ENCODE measurements around the gene NEK9. TPM values are rescaled to one million over a fixed set of nuclear protein-coding genes. Genes with fewer than 3 reads are reported as not detected.
A peak's percentile ranks its signal among the peaks of the same experiment; 100 is the strongest.

NEK9 gene
- polyA plus RNA-seq, 3 donors, result 129 to 142 (median 130) TPM

DNA sequence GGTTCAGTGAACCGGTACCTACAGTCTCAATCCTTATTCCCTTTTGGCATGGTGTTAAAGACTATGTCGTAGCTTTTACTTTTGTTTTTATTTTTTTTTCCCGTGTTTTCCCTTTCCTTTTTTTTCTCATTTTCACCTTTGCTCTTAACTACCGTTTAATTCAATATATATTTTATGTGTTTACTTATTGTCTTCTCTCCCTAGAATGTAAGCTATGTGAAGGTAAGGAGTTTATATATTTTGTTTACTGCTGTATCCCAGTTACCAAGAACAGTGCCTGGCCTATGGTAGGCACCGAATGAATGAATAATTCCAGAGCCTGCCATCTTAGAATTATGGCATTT lies 75.3 kb downstream of the NEK9 start:
- no peak for DNase-seq (ENCODE audit: extremely low read depth in 1 of 11, low read depth in 9 of 11, low spot score in 4 of 11)

DNA sequence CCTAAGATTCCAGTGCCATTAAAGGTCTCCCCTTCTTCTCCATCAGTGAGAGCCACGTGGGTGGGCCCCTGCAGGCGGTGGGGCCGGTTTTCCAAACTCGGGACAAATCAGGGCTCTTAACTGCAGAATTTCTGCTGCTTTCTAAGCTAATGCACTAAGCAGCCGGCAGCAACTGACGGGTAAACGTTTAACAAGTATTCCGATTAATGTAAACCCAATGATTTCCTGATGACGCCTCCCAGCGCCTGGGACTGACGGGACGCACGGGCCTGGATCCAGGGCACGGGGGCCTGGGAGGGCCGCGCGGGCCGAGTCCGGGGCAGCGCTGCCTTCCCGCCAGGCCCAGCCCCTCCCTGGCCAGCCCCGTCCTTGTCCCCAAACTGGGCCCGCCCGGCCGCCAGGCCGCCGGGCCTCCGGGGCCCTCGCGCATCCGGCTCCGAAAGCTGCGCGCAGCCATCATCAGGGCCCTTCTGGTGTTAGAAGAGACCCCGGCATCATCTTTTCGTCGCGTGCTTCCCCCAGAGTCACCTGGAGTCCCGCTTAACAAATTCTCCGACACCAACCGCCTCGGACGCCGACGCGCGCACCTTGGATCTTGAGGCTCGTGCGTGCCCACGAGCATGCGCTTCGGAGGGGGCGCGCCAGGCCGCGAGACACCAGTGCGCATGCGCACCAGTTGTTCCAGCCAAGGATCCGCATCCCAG lies 75.8 kb downstream of the NEK9 start, which contains the start of gene MLH3:
Gene MLH3, minus strand, starts transcription at position 616 of the 704 bp plus-strand sequence. CDS start 1,812 bp downstream, outside the sequence.
- DNase-seq (ENCODE audit: extremely low read depth in 1 of 11, low read depth in 9 of 11, low spot score in 4 of 11), result peak; percentile 81 to 91 (median 87)

DNA sequence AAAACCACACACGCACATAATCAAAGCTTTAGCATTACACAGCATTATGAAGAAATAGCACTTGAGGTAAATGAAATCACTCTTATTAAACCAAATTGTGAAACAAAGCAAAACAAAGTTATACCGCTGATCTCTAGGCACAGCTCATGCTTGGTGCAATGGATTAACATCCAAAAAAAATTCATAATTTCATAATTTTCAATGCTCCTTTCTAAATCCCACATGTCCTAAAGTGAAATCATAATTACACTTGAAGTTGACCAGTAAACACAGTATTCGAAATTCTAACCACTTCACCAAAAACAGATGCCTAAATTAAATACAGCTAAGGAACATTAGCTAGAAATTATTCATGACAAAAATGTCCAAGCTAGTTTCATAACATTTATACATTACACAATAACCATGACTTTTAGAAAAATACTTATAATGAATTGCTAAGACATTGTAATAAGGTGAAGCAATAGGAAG lies 77.1 kb downstream of the NEK9 start:
- no peak for DNase-seq (ENCODE audit: extremely low read depth in 1 of 11, low read depth in 9 of 11, low spot score in 4 of 11)

DNA sequence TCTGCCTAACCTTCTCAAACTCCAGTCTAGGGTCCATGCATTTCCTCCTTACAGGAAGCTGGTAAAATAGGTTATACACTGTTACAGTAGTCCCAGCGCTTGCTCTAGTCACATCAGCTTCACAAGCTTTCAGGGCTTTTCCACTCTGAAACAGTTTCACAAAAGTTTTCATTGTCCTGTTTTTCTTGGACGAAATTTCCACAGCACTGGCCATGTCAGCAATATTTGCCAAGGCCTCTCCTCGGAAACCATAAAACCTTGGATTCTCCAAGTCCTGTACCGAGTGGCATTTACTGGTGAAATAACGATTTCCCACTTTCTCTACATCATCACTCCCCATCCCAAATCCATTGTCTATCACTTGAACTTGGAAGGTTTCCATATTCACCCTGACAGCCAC lies 77.7 kb downstream of the NEK9 start:
- no peak for DNase-seq (ENCODE audit: extremely low read depth in 1 of 11, low read depth in 9 of 11, low spot score in 4 of 11)

- DNase-seq (ENCODE audit: extremely low read depth in 1 of 11, low read depth in 9 of 11, low spot score in 4 of 11), result no peak
Observed at GRCh38 chr14:75048101-75048500, 78.7 kb downstream of the NEK9 start.

- no peak for DNase-seq (ENCODE audit: extremely low read depth in 1 of 11, low read depth in 9 of 11, low spot score in 4 of 11)
Observed at GRCh38 chr14:75047506-75047905, 79.3 kb downstream of the NEK9 start.

DNA sequence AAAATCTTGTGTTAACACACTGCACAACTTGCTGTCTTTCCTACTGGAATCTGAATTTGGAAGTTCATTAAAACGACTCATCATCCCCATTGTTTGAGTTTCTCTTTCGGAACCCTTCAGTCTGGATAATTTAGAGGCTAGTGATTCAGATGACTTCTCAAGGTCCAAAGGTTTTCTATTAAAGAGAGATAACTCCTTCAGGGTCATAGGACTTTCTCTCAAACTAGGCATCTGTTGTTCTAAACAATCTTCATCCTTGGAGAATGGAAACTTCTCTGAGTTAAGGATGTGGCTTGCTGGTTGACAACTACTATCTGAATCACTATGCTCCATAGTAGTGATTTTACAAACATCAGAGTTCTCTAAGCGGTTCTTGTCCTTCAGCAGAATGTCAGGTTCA lies 79.9 kb downstream of the NEK9 start:
- no peak for DNase-seq (ENCODE audit: extremely low read depth in 1 of 11, low read depth in 9 of 11, low spot score in 4 of 11)

DNA sequence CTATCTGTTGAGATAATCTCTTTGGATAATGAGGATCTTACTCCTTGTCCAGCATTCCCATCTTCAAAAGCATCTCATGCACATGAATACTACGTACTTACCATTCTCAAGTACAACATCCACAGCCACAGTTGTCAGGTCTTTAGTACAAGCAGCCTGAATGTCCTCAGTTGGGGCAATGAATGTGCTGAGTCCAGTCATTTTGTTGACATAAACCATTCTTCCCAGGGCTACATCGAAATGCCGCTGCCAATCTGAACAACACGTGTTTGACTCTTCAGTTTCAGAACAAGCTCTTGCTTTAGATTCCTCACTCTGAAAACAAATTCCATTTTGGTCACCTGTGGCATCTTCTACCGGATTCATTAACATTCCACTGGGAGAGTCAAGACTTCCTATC lies 80.6 kb downstream of the NEK9 start:
- no peak for DNase-seq (ENCODE audit: extremely low read depth in 1 of 11, low read depth in 9 of 11, low spot score in 4 of 11)

- no peak for DNase-seq (ENCODE audit: extremely low read depth in 1 of 11, low read depth in 9 of 11, low spot score in 4 of 11)
Observed at GRCh38 chr14:75044752-75045151, 82.1 kb downstream of the NEK9 start.

DNA sequence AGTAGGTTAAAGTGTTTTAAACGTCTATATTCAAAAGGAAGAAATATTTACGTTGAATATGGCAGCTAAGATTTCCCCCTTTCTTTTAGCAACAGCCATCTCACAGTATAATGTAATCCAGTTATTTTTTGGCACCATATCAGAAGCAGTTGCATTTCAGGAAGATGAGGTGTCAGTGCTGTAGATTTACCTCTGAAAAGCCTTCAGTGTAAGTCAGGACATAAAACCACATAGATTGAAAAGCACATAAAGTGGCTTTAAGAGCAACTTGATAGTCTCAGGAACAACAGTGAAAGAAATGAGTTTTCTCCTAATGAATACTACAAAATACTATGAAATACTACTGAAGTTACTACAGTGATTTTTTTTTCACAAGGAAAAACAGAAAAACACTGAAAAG lies 82.5 kb downstream of the NEK9 start:
- DNase-seq (ENCODE audit: extremely low read depth in 1 of 11, low read depth in 9 of 11, low spot score in 4 of 11), result no peak

DNA sequence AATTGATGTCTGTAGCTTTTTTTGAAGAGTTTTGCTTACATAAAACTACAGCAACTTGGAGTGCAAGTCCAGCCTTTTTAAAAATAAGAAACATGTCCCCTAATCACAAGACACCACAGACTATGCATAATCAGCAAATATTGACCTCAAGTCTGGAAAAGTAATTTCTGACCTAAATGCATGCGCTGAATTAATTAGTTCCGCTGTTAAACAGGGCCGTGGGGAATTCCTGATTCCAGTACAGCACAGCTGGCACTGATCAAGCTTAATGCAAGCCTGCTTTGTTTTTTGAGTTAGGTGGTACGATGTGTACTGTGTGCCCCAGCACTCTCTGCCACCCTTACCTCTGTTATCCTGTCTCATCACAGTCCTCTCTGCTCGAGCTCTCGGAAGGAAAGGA lies 84.8 kb downstream of the NEK9 start:
- peak in 1 of 11 donors; percentile 22 for DNase-seq (ENCODE audit: extremely low read depth in 1 of 11, low read depth in 9 of 11, low spot score in 4 of 11)

- DNase-seq (ENCODE audit: extremely low read depth in 1 of 11, low read depth in 9 of 11, low spot score in 4 of 11), result no peak
Observed at GRCh38 chr14:75041613-75042012, 85.2 kb downstream of the NEK9 start.

GRCh38 chr14:75040959-75041358 lies 85.9 kb downstream of the NEK9 start:
- DNase-seq (ENCODE audit: extremely low read depth in 1 of 11, low read depth in 9 of 11, low spot score in 4 of 11), result no peak

GRCh38 chr14:75040507-75040906 lies 86.3 kb downstream of the NEK9 start:
- DNase-seq (ENCODE audit: extremely low read depth in 1 of 11, low read depth in 9 of 11, low spot score in 4 of 11), result no peak

DNA sequence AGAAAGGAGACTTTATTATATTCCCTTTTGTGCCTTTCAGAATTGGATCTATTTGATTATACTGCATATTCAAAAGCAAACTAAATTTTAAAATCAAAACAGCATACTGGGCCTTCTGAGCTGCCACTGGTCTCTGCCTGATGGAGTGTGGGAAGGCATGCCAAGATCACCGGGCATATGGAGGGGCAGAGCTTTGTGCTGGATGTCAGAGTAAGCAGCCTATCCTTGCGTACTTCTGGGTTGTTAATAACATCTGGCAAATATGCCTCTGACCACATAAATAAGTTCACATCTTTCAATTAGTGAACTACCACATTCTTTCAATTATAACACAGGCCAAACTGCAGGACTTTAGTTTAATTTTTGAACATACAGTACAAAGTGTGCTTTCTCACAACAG lies 93.9 kb downstream of the NEK9 start:
- no peak for DNase-seq (ENCODE audit: extremely low read depth in 1 of 11, low read depth in 9 of 11, low spot score in 4 of 11)

DNA sequence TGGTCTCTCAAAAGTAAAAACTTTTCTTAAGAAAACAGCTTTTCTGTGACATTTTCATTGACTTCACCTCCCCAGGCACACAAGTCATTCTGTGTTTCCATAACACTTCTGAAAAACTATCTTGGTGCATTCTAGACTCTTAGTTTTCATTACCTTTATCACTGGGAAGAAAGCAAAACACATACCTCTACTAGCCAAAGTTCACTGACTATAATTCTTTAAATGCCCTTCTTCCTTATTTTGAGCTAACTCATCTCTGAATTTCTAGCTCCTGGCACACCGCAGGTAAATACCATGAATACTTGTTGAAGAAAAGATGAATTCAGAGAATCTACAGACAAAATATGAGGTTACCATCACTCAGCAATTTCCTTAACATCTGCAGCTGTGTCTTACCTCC lies 96.7 kb downstream of the NEK9 start:
- DNase-seq (ENCODE audit: extremely low read depth in 1 of 11, low read depth in 9 of 11, low spot score in 4 of 11), result no peak

Other genes starting within 250 kb of the NEK9 start
- gene DLST, start 245.1 kb downstream of the NEK9 start, polyA plus RNA-seq (ENCODE audit: insufficient read length in 3 of 3), result 100 to 1,000 TPM; 116 to 132 (median 122) TPM
- gene RPS6KL1, start 203.8 kb downstream of the NEK9 start, polyA plus RNA-seq (ENCODE audit: insufficient read length in 3 of 3), result 1 to 10 TPM in 2 of 3 donors, under 1 TPM in 1; 0.79 to 1.9 (median 1.6) TPM
- 10 to 100 TPM in 1 of 3 donors, 1 to 10 TPM in 2; 6.7 to 12.0 (median 8.2) TPM for gene PGF, start 171.5 kb downstream of the NEK9 start, polyA plus RNA-seq (ENCODE audit: insufficient read length in 3 of 3)
- gene EIF2B2, start 124.1 kb downstream of the NEK9 start, polyA plus RNA-seq (ENCODE audit: insufficient read length in 3 of 3), result 10 to 100 TPM; 58.5 to 63.5 (median 60.1) TPM
- 10 to 100 TPM; 29.7 to 43.7 (median 34.6) TPM for gene MLH3, start 75.6 kb downstream of the NEK9 start, polyA plus RNA-seq (ENCODE audit: insufficient read length in 3 of 3)
- 10 to 100 TPM; 29.2 to 54.5 (median 32.8) TPM for gene ACYP1, start 63.0 kb downstream of the NEK9 start, polyA plus RNA-seq (ENCODE audit: insufficient read length in 3 of 3)
- 1 to 10 TPM; 6.3 to 9.3 (median 7.0) TPM for gene ZC2HC1C, start 57.4 kb downstream of the NEK9 start, polyA plus RNA-seq (ENCODE audit: insufficient read length in 3 of 3)
- gene TMED10, start 49.6 kb upstream of the NEK9 start, polyA plus RNA-seq (ENCODE audit: insufficient read length in 3 of 3), result 100 to 1,000 TPM; 256 to 273 (median 264) TPM
- gene FOS, start 151.8 kb upstream of the NEK9 start, polyA plus RNA-seq (ENCODE audit: insufficient read length in 3 of 3), result 100 to 1,000 TPM; 241 to 640 (median 512) TPM

Data from renal cortex interstitium (tissue), 11 donors.